ENCODE results near the gene ZNF30.
"Not testable (repeated sequence)": the region's sequence is repeated elsewhere in the genome, so short reads cannot be mapped to it uniquely, and the experiment has no call there.

The ZNF30 gene

DNA sequence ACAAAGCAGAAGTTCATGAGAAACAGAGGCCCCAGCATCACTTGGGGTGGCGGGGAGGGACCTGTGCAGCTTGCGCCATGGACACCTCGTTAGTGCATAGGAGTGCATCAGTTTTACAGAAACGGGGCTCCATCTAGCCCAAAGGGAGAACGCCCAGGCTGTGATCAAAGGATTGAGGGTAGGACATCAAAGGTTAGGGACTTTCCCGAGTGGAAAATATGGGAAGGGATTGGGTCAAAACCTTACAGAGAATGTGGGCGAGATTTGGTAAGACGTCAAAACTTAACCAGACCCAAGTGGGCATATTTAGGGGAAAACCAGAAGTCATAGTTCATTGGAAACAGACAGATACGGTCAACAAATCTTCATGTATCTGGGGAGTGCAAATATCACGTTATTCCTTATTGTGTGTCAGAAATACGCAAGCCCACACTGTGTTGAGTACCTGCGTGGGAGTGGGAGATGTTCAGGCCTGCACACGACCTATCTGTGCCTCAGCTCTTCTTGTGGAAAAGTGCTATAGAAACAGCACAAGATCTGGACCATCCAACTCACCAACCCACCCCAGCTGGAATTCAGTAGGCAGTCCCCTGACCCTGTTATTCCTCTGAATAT lies 64.0 kb downstream of the ZNF30 start:
- DNase-seq, result no peak

DNA sequence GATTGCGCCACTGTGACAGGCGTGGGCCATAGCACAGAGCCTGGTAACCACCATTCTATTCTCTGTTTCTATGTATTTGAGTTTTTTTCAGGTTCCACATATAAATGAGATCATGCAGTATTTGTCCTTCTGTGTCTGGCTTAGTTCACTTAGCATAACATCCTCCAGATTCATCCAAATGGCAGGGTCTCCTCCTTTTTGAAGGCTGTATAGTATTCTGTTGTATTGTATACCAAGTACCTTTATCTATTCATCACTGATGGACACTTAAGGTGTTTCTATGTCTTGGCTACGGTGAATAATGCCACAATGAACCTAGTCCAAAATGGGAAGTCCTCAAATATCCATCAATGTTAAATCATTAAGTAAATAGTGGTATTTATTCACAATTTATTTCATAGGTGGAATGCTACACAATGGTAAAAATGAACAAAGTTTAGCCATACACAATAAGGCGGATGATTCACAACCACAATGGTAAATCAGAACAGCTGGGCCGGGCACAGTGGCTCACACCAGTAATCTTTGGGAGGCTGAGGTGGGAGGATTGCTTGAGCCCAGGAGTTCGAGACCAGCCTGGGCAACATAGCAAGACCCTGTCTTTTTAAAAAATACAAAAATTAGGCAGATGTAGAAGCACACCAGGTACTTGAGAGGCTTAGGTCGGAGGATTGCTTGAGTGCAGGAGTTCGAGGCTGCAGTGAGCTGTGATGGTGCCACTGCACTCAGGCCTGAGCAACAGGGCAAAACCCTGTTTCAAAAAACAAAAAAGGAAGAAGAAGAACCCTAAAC lies 65.0 kb downstream of the ZNF30 start:
- DNase-seq, result no peak

DNA sequence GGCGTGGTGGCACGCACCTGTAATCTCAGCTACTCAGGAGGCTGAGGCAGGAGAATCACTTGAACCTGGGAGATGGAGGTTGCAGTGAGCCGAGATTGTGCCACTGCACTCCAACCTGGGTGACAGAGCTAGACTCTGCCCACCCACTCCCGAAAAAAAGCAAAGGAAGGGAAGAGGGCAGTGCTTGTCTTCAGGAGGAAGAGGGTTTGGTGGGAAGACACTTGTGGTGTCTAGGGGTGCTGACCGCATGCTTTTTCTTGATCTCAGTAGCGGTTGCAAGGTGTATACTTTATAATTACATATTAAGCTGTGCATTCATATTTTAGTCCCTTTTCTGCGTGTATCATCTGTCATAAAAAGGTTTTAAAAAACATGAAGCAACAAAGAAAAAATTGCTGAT lies 65.9 kb downstream of the ZNF30 start:
- DNase-seq, result not testable (repeated sequence)

DNA sequence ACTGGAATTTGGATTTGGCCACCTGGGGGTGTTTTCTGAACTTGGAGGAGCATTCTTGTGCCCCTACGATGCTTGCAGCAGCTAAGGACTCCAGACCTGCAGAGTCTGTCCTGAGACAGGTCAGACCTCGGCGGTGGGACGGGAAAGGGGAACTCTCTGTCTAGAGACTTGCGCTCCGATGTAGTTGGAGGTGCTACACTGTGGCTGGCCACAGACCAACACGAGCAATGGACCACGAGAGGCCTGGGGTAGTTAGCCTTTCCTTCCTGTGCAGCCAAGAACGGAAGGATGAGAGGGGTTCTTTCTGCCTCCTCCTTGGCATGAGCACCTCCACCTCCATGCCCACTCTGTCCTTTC lies 67.6 kb downstream of the ZNF30 start:
- DNase-seq, result no peak

Measured in DMS79 (cell line).